COR-L47 (cell line): ENCODE data around the gene CARMIL1.
A peak's percentile ranks its signal among the peaks of the same experiment; 100 is the strongest.
"Not testable (repeated sequence)": the region's sequence is repeated elsewhere in the genome, so short reads cannot be mapped to it uniquely, and the experiment has no call there.

Source experiments
- DNase-seq: peaks from one replicate; lab custom pipeline; 2025; lab: John Stamatoyannopoulos, UW

CARMIL1 gene

DNA sequence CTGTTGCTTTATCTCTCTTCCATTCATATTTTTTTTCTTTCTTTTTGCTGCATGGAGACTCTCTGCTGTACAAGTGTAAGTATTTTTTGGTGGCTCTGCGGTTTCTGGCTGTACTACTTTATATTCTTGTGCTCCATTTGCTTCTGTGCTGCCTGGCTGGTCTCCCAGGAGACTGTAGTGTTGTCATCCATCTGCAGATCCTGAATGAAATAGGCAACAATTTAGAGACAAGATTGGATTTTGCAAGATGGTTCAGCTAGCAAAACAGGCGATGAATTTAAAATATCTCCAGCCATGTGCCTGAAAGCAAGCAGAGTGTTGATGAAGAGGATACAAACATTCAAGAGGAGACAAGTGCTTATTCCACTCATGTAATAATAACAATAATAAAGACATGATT, 297.7 kb downstream of the CARMIL1 start:
- no peak for DNase-seq

DNA sequence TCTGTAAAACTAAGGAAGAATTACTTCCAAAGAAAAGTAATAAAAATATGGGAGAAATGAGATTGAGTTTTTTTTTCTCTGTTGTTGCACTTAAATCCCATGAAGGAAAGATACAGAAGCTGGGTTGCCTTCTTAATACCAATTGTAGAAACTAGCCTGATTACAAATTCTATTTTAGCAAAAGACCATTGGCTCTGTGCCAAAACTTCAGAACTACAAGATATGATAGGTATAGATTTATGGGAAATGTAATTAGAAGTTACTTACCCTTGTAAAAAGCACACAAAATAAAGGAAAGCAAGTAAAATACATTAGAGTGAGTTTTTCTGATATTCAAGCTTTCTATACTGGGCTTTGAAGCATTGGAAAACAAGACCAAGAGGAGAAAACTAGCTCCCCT, 299.4 kb downstream of the CARMIL1 start:
- peak; percentile 4 for DNase-seq

GRCh38 chr6:25579391-25579883, 300.3 kb downstream of the CARMIL1 start:
- no peak for DNase-seq

- DNase-seq, result no peak
Measured at GRCh38 chr6:25579902-25580495, 300.8 kb downstream of the CARMIL1 start.

GRCh38 chr6:25582101-25582500, 302.9 kb downstream of the CARMIL1 start:
- no peak for DNase-seq

DNA sequence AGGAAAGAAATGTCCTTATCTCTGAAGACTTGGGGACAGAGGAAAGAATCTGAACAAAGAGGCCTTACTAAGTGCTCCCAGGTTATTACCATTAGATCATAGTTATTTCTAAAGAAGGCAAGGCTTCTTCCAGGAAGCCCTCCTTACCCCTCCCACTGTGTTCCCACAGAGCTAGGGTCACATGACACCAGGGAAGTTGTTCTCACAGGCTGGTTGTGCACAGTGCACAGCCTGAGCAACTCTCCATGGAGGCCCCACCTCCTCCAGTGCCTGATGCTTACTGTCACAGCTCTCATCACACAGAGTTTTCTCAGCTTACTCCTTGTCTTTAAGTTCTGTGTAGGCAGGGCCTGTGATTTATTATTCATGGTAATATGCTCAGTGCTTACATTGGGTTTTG, 303.9 kb downstream of the CARMIL1 start:
- no peak for DNase-seq

DNA sequence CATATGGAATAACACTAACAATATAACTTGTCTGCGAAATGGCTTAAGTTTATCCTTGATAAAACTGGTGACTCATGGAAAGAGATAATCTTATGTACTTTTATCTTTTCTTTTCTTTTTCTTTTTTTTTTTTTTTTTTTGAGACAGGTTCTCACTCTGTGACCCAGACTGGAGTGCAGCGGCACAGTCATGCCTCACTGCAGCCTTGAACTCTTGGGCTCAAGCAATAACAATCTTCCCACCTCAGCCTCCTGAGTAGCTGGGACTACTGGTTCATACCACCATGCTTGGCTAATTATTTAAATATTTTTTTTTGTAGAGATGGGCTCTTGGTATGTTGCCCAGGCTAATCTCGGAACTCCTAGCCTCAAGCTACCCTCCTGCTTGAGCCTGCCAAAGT, 304.7 kb downstream of the CARMIL1 start:
- DNase-seq, result no peak

DNA sequence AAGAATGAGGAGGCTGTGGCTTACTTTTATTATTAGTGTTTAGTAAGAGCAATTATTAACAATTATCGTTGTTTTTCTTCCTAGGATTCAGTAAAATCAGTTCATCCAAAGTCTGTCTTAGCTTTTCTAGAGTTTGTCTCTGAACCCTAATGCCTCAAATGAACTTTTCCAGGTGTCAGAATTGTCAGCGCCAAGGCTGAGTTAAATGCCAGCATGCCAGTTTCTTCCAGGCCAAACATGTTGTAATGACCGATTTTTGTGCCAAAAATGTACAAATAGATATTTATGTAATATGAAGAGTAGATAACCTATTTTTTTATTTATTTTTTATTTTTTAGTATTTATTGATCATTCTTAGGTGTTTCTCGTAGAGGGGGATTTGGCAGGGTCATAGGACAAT, 306.1 kb downstream of the CARMIL1 start:
- no peak for DNase-seq

DNA sequence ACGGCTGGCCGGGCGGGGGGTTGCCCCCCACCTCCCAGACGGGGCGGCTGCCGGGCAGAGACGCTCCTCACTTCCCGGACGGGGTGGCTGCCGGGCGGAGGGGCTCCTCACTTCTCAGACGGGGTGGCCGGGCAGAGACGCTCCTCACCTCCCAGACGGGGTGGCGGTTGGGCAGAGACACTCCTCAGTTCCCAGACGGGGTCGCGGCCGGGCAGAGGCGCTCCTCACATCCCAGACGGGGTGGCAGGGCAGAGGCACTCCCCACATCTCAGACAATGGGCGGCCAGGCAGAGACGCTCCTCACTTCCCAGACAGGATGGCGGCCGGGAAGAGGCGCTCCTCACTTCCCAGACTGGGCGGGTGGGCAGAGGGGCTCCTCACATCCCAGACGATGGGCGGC, 306.9 kb downstream of the CARMIL1 start:
- DNase-seq, result not testable (repeated sequence)

GRCh38 chr6:25586927-25587326, 307.8 kb downstream of the CARMIL1 start:
- no peak for DNase-seq

GRCh38 chr6:25590986-25591385, 311.8 kb downstream of the CARMIL1 start:
- peak; percentile 83 for DNase-seq

GRCh38 chr6:25596928-25597818, 318.0 kb downstream of the CARMIL1 start:
- no peak for DNase-seq

- DNase-seq, result no peak
Measured at GRCh38 chr6:25599516-25600085, 320.4 kb downstream of the CARMIL1 start.

DNA sequence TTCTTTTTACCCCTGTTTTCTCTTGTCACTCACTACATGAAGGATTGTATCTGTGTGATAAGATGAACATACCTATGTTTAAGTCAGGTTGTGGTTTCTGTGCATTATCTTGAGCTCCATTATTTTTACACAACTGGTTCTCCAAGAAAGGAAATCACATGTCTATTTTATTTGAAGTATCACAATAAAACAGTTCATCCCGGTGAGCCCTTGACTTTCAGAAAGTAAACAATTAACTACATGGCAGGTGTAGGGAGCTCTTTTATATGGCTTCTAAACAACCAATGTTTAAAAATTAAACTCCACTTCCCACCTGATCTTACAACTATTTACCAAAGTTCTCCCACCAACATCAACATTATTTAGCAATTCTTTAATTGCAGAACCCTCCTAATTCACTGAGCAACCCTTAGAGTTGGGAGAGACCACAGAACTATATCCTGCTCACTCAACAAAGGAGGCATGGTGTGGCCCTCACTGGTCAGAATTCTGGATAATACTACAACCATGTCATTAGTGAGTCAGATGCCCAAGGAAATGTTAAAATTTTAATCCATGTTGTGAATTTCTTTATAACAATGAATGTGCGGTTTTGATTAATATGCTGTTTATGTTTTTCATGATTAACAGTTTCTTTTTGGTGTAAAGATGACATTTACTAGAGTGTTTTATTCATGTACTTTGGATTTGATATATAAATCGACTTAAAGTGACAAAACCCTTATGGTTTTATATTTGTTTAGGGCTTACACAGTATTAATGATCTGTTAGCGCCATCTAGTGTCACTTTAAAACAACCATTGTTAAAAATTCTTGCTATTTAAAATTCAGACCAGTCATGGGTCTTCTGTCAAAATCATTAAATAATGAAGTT, 322.9 kb downstream of the CARMIL1 start:
- DNase-seq, result peak; percentile 59

GRCh38 chr6:25602674-25602982, 323.5 kb downstream of the CARMIL1 start:
- DNase-seq, result no peak

DNA sequence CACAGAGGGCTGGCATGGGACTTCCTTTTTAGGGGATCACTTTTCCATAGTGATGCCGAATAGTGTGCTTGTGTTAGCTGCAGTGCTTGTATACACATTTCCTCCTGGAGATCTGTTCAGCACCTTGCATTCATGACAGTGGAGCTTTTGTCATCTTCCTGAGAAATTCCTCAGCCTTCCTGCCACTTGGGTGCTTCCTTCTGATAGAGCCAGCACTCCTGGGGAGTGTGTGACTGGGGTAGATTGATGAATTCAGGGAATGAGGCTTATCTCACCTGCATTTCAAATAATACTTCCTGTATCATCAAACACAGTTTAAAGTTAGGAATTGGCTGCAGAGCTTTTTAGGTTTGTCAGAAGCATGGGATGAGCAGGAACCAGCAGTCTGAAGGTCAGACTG, 324.1 kb downstream of the CARMIL1 start:
- DNase-seq, result no peak

GRCh38 chr6:25606151-25606550, 327.0 kb downstream of the CARMIL1 start:
- no peak for DNase-seq

DNA sequence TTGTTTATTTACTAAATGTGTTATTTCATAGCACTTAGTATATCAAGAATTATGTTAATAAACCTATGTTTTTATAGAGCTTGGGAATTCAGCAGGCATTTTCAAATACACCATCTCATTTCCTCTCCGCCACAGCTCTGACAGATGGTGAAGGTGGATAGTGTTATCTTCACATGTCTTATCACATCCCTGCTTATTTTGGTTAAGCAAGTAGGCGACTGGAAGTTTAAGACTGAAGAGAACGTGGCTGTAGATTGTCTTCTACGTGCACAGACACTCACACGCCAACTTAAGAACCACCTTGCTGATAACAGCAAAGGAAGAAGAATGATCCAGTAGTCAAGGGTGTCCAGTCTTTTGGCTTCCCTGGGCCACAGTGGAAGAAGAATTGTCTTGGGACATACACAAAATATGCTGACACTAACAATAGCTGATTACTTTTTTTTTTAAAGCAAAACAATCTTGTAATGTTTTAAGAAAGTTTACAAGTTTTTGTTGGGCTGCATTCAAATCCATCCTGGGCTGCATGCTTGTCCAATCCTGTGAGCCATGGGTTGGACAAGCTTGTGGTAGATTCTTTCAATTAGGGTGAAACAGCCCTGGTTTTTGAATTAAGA, 329.5 kb downstream of the CARMIL1 start:
- DNase-seq, result no peak

DNA sequence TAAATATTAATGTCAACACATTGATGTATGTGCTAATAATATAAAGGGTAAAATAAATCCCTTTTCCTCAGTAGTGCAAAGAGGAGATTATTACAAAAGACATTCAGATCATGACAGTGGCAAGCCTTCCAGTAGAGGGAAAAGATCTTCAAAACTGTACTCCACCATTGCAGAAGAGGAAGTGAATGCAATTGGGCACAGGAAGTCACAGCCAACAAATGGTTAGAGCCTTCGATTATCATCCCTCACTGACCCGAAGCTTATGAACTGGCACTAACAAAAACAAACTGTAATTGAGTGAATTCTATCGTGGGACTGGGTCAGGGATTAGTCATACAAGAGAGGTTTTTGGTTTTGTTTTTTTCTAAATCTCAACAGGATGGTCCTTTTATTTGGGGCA, 333.5 kb downstream of the CARMIL1 start:
- no peak for DNase-seq

GRCh38 chr6:25613415-25613814, 334.2 kb downstream of the CARMIL1 start:
- no peak for DNase-seq

DNA sequence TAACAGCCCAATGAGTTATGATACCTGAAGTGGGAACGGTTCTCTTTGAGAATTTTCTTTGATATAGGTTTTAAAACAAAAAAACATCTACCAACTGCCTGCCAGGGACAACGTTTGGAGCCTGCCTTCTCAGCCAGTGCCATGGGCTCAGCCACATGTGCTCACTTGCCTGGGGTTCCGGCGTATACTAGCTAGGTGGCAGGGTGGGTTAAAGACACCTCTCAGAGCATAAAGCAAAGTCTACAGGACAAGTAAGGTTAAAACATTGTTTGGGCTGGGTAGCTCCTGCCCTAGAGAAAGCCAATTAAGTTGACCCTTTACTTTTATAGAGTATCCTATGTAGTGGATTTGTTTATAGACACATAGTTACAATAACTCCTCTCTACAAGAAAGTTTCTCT, 334.9 kb downstream of the CARMIL1 start:
- no peak for DNase-seq

GRCh38 chr6:25615471-25615870, 336.3 kb downstream of the CARMIL1 start:
- no peak for DNase-seq
